GM21367 (cell line): Measurements from ENCODE around the gene EFS.
"Not testable (repeated sequence)": the region's sequence is repeated elsewhere in the genome, so short reads cannot be mapped to it uniquely, and the experiment has no call there.

ENCODE experiments used
- ATAC-seq: cut with Tn5 transposase; IDR thresholded peaks from one replicate; pipeline ENCODE4 v1.9.1; 2021; ENCODE audit not compliant: unreplicated experiment

EFS gene

DNA sequence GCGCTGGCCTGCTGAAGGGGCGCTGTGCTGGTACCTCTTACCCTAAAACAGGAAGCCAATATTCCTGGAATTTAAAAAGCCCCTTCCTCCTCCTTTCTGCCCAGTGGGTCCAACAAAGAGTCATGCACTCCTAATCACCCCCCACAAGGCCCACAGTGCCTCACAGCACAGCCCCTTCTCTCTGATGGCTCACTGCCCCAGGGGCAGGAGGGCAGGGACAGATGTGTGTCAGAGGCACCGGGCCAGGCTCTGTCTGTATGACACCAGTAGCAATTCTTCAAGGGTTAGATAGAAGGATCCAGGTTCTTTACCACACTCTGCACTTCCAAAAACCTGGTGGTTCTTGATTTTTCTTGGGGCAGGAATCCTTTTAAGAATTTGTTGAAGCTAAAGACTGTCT is 34.2 kb upstream of the EFS start:
- no peak for ATAC-seq

DNA sequence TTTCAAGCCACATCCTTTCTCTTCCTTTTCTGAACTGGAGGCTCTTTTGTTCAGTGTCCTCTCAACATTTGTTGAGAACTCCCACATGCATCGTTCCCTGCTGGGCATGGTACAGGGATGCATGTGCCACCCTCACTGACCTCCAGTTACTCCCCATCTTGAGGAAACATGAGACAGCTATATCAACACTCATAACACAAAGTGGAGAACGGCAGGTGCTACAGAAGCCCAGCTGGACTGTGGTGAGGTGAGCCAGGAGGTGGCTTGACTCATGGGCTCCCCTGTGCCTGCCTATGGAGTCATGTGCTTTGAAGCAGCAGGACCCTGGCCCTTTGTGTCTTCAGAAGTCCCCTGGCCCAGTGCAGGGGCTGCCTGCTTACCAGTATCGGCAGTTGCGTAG is 33.4 kb upstream of the EFS start:
- no peak for ATAC-seq

DNA sequence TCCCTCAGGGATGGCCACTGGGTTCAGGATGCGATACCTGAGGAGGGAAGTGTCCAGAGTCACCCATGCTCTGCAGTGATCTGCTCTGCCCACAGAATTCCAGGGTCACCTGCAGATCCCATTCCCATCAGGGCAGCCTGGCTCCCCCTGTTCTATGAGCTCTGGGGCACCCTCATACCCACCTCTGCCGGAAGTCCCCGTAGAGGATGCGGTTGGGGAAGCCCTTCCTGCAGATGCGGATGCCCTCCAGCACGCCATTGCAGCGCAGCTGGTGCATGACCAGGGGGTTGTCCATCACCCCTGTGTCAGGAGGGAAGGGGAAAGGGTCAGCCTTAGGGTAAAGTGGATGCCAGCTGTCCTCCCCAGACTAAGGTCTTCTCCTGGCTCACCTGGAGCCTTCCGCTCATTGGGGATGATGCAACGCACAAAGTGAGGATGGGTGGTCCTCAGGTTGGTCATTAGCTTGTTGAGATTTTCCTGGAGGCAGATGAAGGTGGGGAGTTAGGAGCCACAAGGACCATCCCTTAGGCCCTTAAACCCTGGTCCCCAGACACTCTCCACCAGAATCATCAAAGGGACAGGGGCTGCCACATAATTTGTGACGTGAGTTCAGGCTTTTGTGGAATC is 31.9 kb upstream of the EFS start:
- no peak for ATAC-seq

DNA sequence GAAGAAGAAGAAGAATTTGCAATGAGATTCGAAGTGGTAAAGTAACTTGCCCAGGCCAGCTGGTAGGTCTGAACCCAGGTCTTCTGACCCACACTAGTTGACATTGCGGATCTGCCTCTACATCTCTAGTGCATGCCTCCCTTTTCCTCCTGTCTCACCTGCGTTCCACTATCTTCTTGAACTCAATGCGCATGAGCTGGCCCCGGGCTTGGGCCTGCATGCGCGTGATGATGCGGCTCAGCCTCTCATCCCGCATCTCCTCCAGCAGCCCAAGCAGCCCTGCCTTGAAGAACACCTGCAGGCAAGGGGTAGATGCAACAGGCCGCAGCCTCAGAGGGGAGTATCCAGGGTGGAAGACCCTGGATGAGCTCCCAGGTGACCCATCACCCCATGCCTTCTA is 31.2 kb upstream of the EFS start:
- ATAC-seq = no peak

DNA sequence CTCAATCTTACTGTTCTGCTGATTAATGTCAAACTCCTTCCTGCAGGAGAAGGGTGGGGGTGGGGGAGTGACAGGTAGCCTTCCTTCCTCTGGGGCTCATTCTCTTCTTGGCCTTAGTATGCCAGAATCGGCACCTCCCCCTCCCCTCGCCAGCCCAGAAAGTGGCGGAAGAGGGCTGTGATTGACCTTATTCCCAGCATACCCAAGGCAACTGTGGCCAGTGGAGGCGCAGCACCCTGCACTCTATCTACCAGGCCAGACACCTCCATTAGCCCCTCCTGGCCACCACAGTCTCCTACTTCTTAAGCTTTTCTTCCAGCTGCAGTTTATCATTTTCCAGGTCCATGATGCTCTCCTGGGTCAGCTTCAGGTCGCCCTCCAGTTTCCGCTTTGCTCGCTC is 27.6 kb upstream of the EFS start:
- ATAC-seq = no peak

DNA sequence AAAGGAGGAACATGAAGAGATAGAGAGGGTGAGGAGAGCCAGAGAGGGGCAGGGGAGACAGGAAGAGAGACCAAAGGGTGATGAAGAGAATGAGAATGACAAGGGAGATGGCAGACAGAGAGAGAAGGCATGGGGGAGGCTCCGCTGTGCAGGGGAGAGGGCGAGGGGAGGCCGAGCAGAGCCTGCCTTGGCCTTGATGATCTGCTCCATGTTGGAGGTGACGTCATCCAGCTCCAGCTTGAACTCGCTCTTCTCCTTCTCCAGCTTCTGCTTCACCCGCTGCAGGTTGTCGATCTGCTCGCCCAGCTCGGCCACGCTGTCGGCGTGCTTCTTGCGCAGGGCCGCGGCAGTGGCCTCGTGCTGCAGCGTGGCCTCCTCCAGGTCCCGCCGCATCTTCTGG is 24.9 kb upstream of the EFS start:
- not testable (repeated sequence) for ATAC-seq

DNA sequence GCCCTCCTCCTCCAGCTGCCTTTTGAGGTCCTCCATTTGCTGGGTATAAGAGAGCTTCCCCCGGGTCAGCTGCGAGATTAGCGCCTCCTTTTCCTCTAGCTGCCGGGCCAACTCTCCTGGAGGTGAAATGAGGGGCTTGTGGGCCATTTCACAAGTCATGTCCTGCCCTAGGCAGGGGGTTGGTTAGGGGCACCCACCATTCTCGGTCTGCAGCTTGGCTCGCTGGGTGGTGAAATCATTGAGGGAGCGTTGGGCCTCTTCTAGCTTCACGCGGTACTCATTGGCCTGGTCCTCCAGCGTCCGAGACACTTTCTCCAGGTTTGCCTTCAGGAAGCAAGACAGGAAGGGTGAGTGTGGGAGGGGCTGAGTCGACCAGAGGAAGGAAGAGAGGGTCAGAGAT is 24.4 kb upstream of the EFS start:
- no peak for ATAC-seq

DNA sequence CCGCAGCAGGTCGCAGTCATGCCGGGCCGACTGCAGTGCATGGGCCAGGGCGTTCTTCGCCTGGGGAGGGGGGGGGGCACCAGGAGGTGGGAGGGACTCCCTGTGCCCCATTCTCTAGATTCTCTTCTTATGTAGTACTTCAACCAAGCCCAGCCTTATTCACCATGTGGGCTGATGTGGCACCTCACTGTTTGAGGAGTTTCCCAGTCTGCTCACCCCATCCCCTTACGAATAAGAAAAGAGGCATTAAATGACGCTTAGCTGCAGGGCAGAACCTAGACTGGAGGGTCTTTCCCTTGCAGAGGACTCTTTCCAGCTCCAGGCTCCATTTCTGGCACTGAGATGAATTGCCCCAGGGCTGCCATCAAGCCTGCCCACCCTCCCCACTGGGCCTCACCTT is 24.0 kb upstream of the EFS start:
- no peak for ATAC-seq

DNA sequence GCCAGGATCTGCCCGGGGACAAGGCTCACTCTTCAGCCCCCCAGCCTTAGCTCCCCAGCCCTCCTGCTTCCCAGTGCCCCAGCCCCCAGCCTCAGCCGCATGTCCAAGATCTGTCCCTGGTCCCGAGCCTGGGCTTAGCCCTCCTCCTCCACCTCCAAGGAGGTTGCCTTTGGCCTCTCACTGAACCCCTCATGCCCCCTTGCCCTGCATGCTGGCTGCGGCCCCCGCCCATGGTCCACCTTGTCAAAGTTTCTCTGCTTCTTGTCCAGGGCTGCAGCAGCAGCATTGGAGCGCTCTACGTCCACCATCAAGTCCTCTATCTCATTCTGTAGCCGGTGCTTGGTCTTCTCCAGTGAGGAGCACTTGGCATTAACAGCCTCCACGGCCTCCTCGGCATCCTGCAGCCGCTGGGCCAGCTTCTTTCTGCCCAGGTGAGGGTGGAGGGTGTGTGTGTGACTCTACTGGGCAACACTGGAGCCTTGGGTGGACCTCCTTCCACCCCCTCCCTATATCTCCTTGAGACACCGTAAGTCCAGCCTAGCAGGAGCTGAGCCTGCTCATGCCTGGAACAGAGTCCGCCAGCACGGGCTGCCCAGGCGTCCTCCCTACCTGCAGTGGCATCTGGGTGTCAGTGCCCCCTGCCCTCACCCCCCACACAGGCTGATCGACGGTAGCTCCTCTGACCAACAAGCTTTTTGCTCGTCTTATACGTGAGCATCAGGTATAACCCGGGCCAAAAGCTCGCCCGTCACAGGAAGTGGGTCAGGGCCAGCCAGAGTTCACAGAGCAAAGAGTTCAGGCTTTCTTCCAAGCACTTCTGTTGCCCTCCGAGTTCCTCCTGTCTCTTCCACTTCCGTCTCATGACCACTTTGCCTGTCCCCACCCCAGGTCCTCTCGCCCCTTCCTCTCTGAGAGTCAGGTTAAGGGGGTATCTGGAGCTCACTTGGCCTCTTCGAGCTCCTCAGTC is 23.2 kb upstream of the EFS start:
- ATAC-seq = no peak

DNA sequence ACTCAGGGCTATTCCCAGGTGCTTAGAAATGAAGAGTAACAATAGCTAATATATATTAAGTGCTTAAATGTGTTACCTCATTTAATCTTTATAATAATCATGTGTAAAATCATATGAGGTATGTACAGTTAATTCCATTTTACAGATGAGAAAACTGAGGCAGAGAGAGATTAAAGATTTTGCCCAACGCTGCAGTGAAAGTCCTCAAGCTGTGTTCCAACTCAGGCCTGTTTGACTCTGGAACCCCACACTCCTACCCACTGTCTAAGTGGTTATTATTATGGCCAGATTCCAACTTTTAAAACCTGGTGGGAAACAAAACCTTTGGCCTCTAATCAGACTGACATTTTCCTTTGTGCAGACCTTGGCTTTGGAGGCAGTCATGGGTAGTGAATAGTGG is 22.0 kb upstream of the EFS start:
- ATAC-seq = no peak

DNA sequence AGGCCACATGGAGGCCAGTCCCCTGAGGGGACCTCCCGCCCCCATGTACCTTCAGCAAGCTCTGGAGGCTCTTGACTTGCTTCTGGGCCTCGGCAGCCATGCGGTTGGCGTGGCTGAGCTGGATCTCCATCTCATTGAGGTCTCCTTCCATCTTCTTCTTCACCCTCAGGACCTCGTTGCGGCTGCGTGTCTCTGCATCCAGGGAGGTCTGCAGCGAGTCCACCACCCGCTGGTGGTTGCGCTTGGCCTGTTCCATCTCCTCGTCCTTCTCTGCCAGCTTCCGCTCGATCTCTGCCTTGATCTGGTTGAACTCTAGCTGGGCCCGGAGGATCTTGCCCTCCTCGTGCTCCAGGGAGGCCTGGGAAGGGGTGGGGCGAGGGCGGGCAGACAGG is 21.3 kb upstream of the EFS start:
- ATAC-seq = not testable (repeated sequence)

DNA sequence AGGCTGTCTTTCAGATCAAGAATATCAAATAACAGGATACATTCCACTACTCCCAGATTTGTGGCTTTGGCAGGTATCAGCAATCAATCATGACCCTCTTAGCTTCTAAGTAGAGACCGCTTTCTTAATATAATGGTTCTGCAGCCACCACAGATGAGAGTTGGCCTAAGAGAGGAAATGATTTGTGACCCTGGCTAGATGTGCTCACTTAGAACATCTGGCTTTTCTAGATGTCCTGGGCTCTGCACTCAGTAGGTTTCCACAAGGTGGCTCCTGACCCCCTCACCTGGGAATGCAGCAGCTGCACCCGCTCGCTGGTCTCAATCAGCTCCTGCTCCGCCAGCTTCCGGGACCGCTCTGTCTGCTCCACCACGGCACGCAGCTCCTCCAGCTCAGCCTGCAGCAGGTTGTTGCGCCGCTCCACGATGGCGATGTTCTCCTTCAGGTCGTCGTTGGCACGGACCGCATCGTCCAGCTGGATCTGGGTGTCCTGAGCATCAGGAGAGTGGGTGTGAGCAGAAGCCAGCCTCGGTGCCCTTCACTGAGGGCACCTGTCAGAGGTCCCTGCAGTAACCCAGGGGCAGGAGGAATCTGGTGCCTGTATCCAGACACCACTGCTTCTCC is 20.8 kb upstream of the EFS start:
- no peak for ATAC-seq

DNA sequence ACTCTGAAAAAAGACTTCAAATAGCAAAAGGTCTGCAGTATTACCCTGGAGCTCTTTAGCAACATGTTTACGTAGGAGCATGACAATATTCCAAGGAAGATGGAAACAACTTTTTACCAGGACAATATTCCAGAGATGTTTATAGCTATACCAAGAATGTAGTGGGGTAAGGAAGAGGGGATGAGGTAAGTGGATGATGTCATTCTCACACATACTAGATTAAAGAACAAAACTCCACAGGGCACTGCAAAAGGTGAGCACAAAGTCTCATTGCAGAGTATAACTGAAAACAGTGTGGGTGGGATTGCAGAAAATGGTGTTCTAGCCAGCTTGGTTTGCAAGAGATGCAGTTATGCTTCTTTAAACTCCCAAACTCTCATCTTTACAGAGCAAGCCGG is 20.3 kb upstream of the EFS start:
- no peak for ATAC-seq

DNA sequence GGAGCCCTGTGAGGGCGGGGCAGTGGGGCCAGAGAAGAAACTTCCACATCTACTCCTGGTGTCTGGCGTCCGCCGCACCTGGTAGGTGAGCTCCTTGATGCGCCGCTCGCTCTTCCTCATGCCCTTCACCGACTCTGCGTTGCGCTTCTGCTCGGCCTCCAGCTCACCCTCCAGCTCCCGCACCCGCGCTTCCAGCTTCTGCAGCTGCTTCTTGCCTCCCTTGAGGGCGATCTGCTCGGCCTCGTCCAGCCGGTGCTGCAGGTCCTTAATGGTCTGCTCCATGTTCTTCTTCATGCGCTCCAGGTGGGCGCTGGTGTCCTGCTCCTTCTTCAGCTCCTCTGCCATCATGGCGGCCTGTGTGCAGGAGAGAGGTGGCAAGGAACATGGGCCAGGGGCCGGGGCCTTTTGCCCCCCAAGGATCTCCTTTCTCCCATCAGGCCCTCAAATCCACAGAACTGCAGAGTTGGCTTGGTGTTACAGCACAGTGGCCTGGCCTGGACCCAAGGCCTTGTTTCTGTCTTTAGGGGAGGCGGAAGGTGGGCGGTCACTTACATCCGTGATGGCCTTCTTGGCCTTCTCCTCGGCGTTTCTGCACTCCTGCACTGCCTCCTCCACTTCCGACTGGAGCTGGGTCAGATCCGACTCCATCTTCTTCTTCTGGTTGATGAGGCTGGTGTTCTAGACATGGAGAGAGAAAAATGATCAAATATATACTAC is 19.6 kb upstream of the EFS start:
- ATAC-seq = no peak

DNA sequence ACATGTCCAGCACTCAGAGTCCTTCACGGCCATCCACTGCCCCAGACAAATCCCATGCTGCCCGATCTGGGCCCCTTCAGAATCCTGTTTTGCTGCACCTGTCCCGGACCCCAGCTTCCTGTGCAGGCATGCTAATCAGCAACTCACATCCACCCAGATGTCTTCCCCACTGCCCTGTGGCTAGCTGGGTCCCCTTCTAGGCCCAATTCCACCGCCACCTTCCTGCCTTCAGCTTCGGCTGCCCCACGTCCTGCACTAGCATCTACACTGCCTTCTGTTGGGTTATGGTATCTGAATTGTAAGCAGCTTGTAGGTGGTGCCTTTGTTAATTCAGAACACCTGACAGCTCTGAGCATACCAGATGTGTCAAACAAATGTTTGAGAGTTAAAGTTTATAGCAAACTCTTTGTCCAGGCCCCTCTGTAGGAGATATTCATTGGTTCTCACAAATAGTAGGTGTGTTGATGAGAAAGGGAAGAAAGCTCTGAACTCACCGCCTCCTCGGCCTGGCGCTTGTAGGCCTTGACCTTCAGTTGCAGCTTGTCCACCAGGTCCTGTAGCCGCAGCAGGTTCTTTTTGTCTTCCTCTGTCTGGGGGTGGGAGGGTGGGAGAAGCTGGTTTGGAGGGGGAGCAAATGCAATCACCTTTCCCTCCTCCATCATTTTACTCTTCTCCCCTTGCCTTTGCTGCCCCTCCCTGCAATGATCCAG is 17.9 kb upstream of the EFS start:
- no peak for ATAC-seq

DNA sequence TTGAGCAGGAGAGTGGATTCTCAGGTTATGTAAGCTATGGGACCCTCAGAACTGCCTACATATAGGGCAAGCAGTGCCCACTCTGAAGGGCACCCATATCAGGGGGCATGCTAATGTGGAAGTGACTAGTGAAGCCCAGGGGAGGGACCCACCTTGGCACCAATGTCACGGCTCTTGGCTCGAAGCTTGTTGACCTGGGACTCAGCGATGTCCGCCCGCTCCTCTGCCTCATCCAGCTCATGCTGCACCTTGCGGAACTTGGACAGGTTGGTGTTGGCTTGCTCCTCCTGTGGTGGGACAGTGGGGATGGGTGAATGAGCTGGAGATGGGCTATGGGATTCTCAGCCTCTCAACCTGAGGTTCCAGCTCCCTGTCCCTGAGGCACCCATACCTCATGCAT is 17.3 kb upstream of the EFS start:
- ATAC-seq = no peak

DNA sequence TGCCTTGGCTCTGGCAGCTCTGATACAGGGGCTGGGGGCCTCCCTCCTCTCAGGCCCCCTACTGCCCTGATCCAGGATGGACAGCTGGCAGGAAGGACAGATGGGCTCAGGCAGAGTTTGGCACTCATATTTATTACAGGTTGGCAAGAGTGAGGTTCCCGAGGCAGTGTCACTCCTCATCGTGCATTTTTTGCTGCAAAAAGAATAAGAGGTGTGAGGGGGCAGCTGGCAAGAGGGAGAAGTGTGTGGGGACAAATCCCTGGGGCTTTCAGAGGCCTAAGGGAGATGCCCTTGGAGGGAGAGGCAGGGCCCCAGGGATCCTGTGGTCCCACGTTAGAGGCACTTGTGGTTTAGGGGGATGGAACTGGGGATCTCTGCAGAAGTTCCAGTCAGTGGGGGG is 16.9 kb upstream of the EFS start:
- no peak for ATAC-seq

DNA sequence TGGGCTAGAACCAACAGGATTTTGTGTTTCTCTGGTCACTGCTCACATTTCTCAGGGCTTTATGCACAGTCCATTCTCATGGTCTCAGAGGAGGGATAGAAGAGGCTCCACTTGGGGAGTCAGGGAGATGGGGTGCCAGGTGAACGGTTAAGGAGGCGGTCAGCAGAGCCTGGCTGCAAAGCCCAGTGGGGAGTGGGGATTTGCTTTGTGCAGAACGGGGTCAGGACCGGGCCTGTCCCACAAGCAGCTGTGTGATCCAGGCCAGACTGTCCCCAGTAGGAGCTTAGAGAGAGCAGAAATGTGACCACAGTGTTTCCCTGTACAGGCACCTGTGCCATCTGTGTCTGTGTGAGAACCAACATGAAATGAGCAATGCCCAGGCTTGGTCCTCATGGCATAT is 16.0 kb upstream of the EFS start:
- ATAC-seq = no peak

DNA sequence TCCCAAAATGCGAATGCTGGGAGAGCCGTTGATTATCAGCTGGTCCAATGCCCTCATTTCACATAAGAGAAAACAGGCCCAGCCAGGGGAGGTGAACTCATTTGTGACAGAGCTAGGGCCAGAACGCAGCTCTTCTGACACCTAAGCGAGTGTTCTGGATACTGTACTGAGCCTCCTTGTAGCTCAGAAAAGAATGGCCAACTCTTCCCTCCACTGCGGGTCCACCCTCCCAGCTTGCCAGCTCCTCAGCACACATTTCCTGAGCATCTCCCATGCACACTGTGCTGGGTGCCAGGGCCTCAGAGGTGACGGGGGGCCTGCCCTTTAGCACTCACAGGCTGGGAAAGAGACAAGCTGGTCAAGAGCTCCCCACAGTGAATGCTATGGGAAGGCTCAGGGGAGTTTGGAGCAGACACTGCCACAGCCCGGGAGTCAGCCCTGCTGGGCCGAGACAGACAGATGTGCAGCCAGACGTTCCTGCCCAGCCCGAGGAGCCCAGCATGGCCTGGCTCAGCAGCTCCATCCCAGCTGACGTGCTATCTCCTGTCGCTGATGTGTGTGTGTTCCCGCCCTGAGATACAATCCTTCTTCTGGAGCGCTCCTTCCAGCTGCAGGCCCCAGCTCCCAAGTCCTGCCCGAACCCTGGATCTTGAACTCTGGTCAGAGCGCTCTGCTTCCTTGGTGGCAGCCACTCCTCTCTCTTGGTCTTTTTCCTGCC is 15.4 kb upstream of the EFS start:
- no peak for ATAC-seq
